Measurements from ENCODE around the gene TOE1. TPM values are rescaled to one million over a fixed set of nuclear protein-coding genes. Genes with fewer than 3 reads are reported as not detected.

Gene TOE1
- total and polyA plus RNA-seq, 9 of the 15 experiments (the other 6 are each of a cell fraction or from before 2014, with no cell fraction given), result 32.1 to 85.7 (median 38.0) TPM

DNA sequence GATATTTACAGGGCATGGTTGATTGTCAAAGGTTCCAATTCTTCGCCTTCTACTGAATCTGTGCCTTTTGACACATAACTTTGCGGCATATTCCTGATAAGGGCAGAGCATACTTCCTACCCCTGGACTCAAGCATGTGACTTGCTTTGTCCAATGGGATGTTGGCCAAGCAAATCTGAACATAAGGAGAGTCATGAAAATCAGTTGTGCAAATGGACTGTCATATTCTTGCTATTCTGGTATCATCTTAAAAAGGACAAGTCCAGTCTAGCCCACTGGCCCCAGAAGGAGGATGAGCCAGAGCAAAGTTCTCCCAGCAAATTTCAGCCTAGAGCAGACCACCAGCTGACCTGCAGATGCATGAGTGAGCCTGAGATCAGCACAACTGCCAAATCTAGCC, 41.3 kb downstream of the TOE1 start (continued):
- TF ChIP-seq, protein P1, sequence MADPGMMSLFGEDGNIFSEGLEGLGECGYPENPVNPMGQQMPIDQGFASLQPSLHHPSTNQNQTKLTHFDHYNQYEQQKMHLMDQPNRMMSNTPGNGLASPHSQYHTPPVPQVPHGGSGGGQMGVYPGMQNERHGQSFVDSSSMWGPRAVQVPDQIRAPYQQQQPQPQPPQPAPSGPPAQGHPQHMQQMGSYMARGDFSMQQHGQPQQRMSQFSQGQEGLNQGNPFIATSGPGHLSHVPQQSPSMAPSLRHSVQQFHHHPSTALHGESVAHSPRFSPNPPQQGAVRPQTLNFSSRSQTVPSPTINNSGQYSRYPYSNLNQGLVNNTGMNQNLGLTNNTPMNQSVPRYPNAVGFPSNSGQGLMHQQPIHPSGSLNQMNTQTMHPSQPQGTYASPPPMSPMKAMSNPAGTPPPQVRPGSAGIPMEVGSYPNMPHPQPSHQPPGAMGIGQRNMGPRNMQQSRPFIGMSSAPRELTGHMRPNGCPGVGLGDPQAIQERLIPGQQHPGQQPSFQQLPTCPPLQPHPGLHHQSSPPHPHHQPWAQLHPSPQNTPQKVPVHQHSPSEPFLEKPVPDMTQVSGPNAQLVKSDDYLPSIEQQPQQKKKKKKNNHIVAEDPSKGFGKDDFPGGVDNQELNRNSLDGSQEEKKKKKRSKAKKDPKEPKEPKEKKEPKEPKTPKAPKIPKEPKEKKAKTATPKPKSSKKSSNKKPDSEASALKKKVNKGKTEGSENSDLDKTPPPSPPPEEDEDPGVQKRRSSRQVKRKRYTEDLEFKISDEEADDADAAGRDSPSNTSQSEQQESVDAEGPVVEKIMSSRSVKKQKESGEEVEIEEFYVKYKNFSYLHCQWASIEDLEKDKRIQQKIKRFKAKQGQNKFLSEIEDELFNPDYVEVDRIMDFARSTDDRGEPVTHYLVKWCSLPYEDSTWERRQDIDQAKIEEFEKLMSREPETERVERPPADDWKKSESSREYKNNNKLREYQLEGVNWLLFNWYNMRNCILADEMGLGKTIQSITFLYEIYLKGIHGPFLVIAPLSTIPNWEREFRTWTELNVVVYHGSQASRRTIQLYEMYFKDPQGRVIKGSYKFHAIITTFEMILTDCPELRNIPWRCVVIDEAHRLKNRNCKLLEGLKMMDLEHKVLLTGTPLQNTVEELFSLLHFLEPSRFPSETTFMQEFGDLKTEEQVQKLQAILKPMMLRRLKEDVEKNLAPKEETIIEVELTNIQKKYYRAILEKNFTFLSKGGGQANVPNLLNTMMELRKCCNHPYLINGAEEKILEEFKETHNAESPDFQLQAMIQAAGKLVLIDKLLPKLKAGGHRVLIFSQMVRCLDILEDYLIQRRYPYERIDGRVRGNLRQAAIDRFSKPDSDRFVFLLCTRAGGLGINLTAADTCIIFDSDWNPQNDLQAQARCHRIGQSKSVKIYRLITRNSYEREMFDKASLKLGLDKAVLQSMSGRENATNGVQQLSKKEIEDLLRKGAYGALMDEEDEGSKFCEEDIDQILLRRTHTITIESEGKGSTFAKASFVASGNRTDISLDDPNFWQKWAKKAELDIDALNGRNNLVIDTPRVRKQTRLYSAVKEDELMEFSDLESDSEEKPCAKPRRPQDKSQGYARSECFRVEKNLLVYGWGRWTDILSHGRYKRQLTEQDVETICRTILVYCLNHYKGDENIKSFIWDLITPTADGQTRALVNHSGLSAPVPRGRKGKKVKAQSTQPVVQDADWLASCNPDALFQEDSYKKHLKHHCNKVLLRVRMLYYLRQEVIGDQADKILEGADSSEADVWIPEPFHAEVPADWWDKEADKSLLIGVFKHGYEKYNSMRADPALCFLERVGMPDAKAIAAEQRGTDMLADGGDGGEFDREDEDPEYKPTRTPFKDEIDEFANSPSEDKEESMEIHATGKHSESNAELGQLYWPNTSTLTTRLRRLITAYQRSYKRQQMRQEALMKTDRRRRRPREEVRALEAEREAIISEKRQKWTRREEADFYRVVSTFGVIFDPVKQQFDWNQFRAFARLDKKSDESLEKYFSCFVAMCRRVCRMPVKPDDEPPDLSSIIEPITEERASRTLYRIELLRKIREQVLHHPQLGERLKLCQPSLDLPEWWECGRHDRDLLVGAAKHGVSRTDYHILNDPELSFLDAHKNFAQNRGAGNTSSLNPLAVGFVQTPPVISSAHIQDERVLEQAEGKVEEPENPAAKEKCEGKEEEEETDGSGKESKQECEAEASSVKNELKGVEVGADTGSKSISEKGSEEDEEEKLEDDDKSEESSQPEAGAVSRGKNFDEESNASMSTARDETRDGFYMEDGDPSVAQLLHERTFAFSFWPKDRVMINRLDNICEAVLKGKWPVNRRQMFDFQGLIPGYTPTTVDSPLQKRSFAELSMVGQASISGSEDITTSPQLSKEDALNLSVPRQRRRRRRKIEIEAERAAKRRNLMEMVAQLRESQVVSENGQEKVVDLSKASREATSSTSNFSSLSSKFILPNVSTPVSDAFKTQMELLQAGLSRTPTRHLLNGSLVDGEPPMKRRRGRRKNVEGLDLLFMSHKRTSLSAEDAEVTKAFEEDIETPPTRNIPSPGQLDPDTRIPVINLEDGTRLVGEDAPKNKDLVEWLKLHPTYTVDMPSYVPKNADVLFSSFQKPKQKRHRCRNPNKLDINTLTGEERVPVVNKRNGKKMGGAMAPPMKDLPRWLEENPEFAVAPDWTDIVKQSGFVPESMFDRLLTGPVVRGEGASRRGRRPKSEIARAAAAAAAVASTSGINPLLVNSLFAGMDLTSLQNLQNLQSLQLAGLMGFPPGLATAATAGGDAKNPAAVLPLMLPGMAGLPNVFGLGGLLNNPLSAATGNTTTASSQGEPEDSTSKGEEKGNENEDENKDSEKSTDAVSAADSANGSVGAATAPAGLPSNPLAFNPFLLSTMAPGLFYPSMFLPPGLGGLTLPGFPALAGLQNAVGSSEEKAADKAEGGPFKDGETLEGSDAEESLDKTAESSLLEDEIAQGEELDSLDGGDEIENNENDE (IDR thresholded peaks at IDR 0.05; ENCODE audit: low read depth, low read length), result no peak
- TF ChIP-seq TAF15 (IDR thresholded peaks at IDR 0.05; ENCODE audit: low read depth, low read length), result no peak
- peak; percentile 66 for TF ChIP-seq RAD51 (IDR thresholded peaks at IDR 0.05; ENCODE audit: borderline replicate concordance, low read depth)
- peak in 1 of 2 experiments; percentile 91; a peak in 2 of 4 replicates for TF ChIP-seq SRF (CRISPR knock-in tag; IDR thresholded peaks at IDR 0.05)
- TF ChIP-seq HBP1 (CRISPR knock-in tag; IDR thresholded peaks at IDR 0.05), result no peak
- no peak for TF ChIP-seq NCOR1 (IDR thresholded peaks at IDR 0.05)
- no peak for TF ChIP-seq HDAC1 (IDR thresholded peaks at IDR 0.05)
- TF ChIP-seq, protein P2, sequence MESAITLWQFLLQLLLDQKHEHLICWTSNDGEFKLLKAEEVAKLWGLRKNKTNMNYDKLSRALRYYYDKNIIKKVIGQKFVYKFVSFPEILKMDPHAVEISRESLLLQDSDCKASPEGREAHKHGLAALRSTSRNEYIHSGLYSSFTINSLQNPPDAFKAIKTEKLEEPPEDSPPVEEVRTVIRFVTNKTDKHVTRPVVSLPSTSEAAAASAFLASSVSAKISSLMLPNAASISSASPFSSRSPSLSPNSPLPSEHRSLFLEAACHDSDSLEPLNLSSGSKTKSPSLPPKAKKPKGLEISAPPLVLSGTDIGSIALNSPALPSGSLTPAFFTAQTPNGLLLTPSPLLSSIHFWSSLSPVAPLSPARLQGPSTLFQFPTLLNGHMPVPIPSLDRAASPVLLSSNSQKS (CRISPR knock-in tag; IDR thresholded peaks at IDR 0.05), result no peak
- TF ChIP-seq PHF20 (IDR thresholded peaks at IDR 0.05; ENCODE audit: partially characterized antibody), result no peak

All from K562 (cell line).